Sigmoid colon (tissue), 7 donors: Measurements from ENCODE around the gene WDR93. TPM values are rescaled to one million over a fixed set of nuclear protein-coding genes. Genes with fewer than 3 reads are reported as not detected.
A peak's percentile ranks its signal among the peaks of the same experiment; 100 is the strongest.

Experiments
- DNase-seq: peaks from one replicate; pipeline ENCODE4 v3.0.0-alpha.2; 2019
- H3K27ac ChIP-seq, 4 donors: fragments of 200-600 bp; sonication (generic); one replicate each; pipeline ENCODE4 v1.5.1; 2016 to 2019; ENCODE audit warnings: mild to moderate bottlenecking in 1 of 4
- H3K27me3 ChIP-seq, 3 donors: fragments of 200-600 bp; sonication (generic); one replicate each; pipeline ENCODE4 v1.5.1; 2019; ENCODE audit warnings: mild to moderate bottlenecking in 1 of 3
- H3K36me3 ChIP-seq, 4 donors: fragments of 200-600 bp; sonication (generic); one replicate each; pipeline ENCODE4 v1.5.1; 2016 to 2019
- H3K4me1 ChIP-seq, 4 donors: fragments of 200-600 bp; sonication (generic); one replicate each; pipeline ENCODE4 v1.5.1; 2017 to 2019
- H3K4me3 ChIP-seq, 4 donors: fragments of 200-600 bp; sonication (generic); one replicate each; pipeline ENCODE4 v1.5.1; 2017 to 2019; ENCODE audit warnings: mild to moderate bottlenecking in 2 of 4, moderate library complexity in 1 of 4
- H3K9me3 ChIP-seq, 4 donors: fragments of 200-600 bp in 3 of 4; sonication (generic) in 3 of 4; one replicate each; pipeline versions ENCODE4 v1.5.1 to v1.6.1; 2013 to 2019
- EP300 ChIP-seq, 4 donors: sonication (generic); formaldehyde crosslinking; IDR thresholded peaks; one replicate each; pipeline ENCODE4 v1.6.1; 2017; ENCODE audit warnings: antibody characterized with exemption in 4 of 4
- POLR2A ChIP-seq, 2 donors: fragments of 450-650 bp; IDR thresholded peaks; one replicate each; pipeline ENCODE4 v1.6.1; 2016; ENCODE audit warnings: antibody characterized with exemption in 2 of 2, mild to moderate bottlenecking in 2 of 2, moderate library complexity in 2 of 2
- POLR2AphosphoS5 ChIP-seq, 4 donors: sonication (generic); formaldehyde crosslinking; IDR thresholded peaks; one replicate each; pipeline ENCODE4 v1.6.1; 2017; ENCODE audit warnings: antibody characterized with exemption in 4 of 4
- WGBS, 2 donors: extraction: QIAGEN DNeasy Blood & Tissue Kit; methylation state at CpG; one replicate each; pipeline ENCODE4 v1.1.7; 2013; 5-methylcytosine and 5-hydroxymethylcytosine counted together
- intact Hi-C: fragments of 100-400 bp; cut with DNase I; formaldehyde crosslinking; loops from one replicate; pipeline ENCODE4 v1.15.1; 2023
- polyA plus RNA-seq, 3 donors: library from polyadenylated mRNA; stranded (reverse); fragments of 200-250 nt; gene quantifications; one replicate each; pipeline ENCODE4 v1.2.3, GENCODE V29; 2013
- total RNA-seq, 4 donors: library from RNA; depleted of rRNA; stranded (reverse); fragments of >200 nt; gene quantifications; one replicate each; pipeline ENCODE4 v1.1.0, GENCODE V29; 2016
- TF ChIP-seq, protein P1 (sequence below), 4 experiments: fragments of 450-650 bp in 3 of 4; fragments of 200-600 bp in 1 of 4; IDR thresholded peaks; one replicate each; pipeline ENCODE4 v1.5.1; 2016 to 2019; ENCODE audit warnings: antibody characterized with exemption in 4 of 4, mild to moderate bottlenecking in 3 of 4, moderate library complexity in 2 of 4
- donor health status: healthy with polysubstance abuse.
- donor health status: Bipolar disorder and iron deficiency.
- donor health status: healthy.

The WDR93 gene
- total and polyA plus RNA-seq, 7 donors = 0.04 to 1.1 TPM; not detected in 5

GRCh38 chr15:89646416-89647141 lies 44.0 kb upstream of the WDR93 start:
- DNase-seq = peak; percentile 54
- Histone ChIP-seq H3K4me1 (peaks cover 0 to 4% (median 2%) of the 10 kb centered on the region in 4 donors), H3K36me3 (peaks cover 0 to 16% (median 0%) of the 10 kb centered on the region in 4 donors), H3K9me3 (no peaks in the 10 kb centered on the region), H3K27me3 (no peaks in the 10 kb centered on the region), H3K4me3 (no peak overlapping the region), H3K27ac (no peak overlapping the region)
- intact Hi-C loops = loop anchor here (2.0 kb wide), 1 partner anchor 104 kb away; the partner anchor contains the start of gene MESP1
- WGBS, 2 donors = 71 to 88% methylated on average over 22 of the region's 22 CpGs
- TF ChIP-seq EP300 (IDR thresholded peaks at IDR 0.05) (no peak), POLR2A (IDR thresholded peaks at IDR 0.05) (no peak), POLR2AphosphoS5 (IDR thresholded peaks at IDR 0.05) (no peak)

DNA sequence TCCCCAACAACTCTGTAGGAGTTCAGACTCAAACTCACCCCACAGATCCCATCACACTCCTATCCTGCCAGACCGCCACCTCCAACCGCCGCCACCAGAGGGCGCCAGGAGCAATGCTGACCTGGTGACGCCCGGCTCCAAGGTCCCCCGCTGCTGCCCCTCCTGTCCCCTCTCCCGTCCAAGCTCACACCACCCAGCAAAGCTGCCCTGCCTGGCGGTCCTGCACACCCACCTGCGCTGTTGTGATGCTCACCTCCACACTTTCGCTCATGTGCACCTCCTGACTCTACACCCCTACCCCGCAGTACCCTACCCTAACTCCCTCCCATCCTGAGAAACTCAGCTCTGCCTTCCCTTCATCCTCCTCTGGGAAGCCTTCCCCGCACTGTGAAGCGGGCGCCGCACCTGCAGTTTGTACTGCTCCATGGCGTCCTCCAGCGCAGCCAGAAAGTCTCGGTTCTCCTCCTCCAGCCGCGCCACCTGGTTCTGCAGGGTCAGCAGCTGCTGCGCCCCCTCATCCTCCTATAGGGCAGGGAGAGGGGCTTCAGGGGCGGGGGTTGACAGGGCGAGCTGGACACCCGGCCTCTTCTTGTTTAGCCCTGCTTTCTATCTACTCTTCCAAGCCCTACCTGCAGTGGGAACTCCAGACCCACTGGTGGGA lies 43.3 kb upstream of the WDR93 start:
- Histone ChIP-seq H3K4me1 (peaks cover 0 to 4% (median 2%) of the 10 kb centered on the region in 4 donors), H3K27me3 (no peaks in the 10 kb centered on the region), H3K36me3 (peaks cover 0 to 9% (median 0%) of the 10 kb centered on the region in 4 donors), H3K4me3 (no peak overlapping the region), H3K9me3 (no peaks in the 10 kb centered on the region), H3K27ac (no peak overlapping the region)
- peak; percentile 87 for DNase-seq
- 37 to 57% methylated on average over 25 of the region's 25 CpGs for WGBS, 2 donors
- intact Hi-C loops = loop anchor here (2.0 kb wide), 1 partner anchor 103 kb away; the partner anchor contains the start of gene MESP1
- TF ChIP-seq EP300 (IDR thresholded peaks at IDR 0.05) (no peak), POLR2A (IDR thresholded peaks at IDR 0.05) (no peak), POLR2AphosphoS5 (IDR thresholded peaks at IDR 0.05) (no peak)
- TF ChIP-seq, protein P1, sequence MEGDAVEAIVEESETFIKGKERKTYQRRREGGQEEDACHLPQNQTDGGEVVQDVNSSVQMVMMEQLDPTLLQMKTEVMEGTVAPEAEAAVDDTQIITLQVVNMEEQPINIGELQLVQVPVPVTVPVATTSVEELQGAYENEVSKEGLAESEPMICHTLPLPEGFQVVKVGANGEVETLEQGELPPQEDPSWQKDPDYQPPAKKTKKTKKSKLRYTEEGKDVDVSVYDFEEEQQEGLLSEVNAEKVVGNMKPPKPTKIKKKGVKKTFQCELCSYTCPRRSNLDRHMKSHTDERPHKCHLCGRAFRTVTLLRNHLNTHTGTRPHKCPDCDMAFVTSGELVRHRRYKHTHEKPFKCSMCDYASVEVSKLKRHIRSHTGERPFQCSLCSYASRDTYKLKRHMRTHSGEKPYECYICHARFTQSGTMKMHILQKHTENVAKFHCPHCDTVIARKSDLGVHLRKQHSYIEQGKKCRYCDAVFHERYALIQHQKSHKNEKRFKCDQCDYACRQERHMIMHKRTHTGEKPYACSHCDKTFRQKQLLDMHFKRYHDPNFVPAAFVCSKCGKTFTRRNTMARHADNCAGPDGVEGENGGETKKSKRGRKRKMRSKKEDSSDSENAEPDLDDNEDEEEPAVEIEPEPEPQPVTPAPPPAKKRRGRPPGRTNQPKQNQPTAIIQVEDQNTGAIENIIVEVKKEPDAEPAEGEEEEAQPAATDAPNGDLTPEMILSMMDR (IDR thresholded peaks at IDR 0.05) = peak; percentile 55 to 86 (median 80)

GRCh38 chr15:89648106-89649012 lies 42.3 kb upstream of the WDR93 start:
- H3K4me1 ChIP-seq = peaks cover 0 to 4% (median 2%) of the 10 kb centered on the region in 4 donors
- no peak overlapping the region for H3K27ac ChIP-seq
- H3K4me3 ChIP-seq = no peak overlapping the region
- no peaks in the 10 kb centered on the region for H3K27me3 ChIP-seq
- no peak for TF ChIP-seq POLR2A (IDR thresholded peaks at IDR 0.05)
- TF ChIP-seq POLR2AphosphoS5 (IDR thresholded peaks at IDR 0.05) = no peak
- TF ChIP-seq EP300 (IDR thresholded peaks at IDR 0.05) = no peak
- TF ChIP-seq, protein P1 (IDR thresholded peaks at IDR 0.05) = no peak
- H3K9me3 ChIP-seq = no peaks in the 10 kb centered on the region
- intact Hi-C loops = no loop called here
- WGBS, 2 donors = 92 to 95% methylated on average over 102 of the region's 102 CpGs
- DNase-seq = peak; percentile 13
- peaks cover 0 to 8% (median 0%) of the 10 kb centered on the region in 4 donors for H3K36me3 ChIP-seq

DNA sequence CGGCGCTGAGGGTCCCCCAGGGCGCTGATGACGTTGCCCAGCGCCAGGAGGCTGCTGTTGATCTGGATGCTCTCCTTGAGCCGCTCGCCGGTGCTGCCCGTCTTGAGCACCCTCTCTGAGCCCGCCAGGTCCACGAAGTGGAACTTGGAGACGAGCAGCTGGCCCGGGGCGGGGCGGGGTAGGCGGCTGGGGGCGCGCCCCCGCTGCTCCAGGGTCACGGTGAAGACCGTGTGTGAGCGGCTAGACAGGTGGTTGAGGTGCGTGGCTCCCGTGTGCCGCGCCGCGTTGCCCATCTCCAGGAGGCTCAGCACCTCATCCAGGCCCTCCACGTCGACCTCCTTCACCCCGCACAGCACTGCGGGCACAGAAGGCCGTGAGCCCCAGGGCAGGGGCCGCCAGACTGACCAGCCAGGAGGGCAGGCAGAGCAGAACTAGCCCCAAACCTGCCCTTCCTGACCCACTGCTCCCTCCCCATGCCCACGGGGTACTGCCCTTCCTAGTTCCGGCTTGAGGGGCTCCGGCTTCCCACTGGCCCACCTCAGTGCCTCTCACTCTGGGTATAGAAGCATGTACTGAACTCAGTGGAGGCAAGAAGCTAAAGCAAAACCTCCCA lies 41.5 kb upstream of the WDR93 start:
- TF ChIP-seq POLR2A (IDR thresholded peaks at IDR 0.05) (no peak), EP300 (IDR thresholded peaks at IDR 0.05) (no peak), POLR2AphosphoS5 (IDR thresholded peaks at IDR 0.05) (no peak)
- TF ChIP-seq, protein P1 (IDR thresholded peaks at IDR 0.05) = no peak
- peak; percentile 55 for DNase-seq
- no peaks in the 10 kb centered on the region for H3K27me3 ChIP-seq
- peaks cover 0 to 8% (median 0%) of the 10 kb centered on the region in 4 donors for H3K36me3 ChIP-seq
- WGBS, 2 donors = 95 to 97% methylated on average over 37 of the region's 37 CpGs
- no peak overlapping the region for H3K4me3 ChIP-seq
- H3K4me1 ChIP-seq = peaks cover 0 to 9% (median 2%) of the 10 kb centered on the region in 4 donors
- H3K9me3 ChIP-seq = no peaks in the 10 kb centered on the region
- intact Hi-C loops = no loop called here
- H3K27ac ChIP-seq = no peak overlapping the region
